Activated CD4-positive, alpha-beta T cell treated with anti-CD3 and anti-CD28 coated beads for 36 hours (primary cell): ENCODE results near the gene TPO. TPM values are rescaled to one million over a fixed set of nuclear protein-coding genes. Genes with fewer than 3 reads are reported as not detected.

Experiments used
- ATAC-seq: fragments of 200-7000 bp; cut with Tn5 transposase; one replicate; pipeline ENCODE4 v1.10.0; 2021; ENCODE audit warnings: mild to moderate bottlenecking, moderate library complexity
- CTCF ChIA-PET: fragments of 350-600 bp; sonication (Branson Sonifier 250); formaldehyde crosslinking; loops from one replicate; lab custom pipeline; 2021; ENCODE audit warnings: antibody characterized with exemption; lab: Charles Lee
- POLR2A ChIA-PET: fragments of 350-600 bp; sonication (Branson Sonifier 250); formaldehyde crosslinking; loops from one replicate; lab custom pipeline; 2021; ENCODE audit warnings: antibody characterized with exemption, inconsistent platforms; lab: Charles Lee
- DNase-seq: peaks from one replicate; pipeline ENCODE4 v3.0.0-alpha.2; 2020
- H3K27ac Mint-ChIP-seq: one replicate; pipeline ENCODE4 v1.8.0; 2021; ENCODE audit warnings: mixed read lengths
- H3K27me3 Mint-ChIP-seq: one replicate; pipeline ENCODE4 v1.8.0; 2021; ENCODE audit warnings: mixed read lengths
- H3K36me3 Mint-ChIP-seq: one replicate; pipeline ENCODE4 v1.8.0; 2021; ENCODE audit warnings: low read depth, mixed read lengths
- H3K4me1 Mint-ChIP-seq: one replicate; pipeline ENCODE4 v1.8.0; 2021; ENCODE audit warnings: mixed read lengths
- H3K4me3 Mint-ChIP-seq: one replicate; pipeline ENCODE4 v1.8.0; 2021; ENCODE audit warnings: mild to moderate bottlenecking, moderate library complexity, mixed read lengths
- H3K9me3 Mint-ChIP-seq: one replicate; pipeline ENCODE4 v1.8.0; 2021; ENCODE audit warnings: low read depth, mixed read lengths
- intact Hi-C, 2 experiments: fragments of 100-400 bp; cut with DNase I in 1 of 2; cut with micrococcal nuclease in 1 of 2; formaldehyde crosslinking; loops; one replicate each; pipeline versions ENCODE4 v1.14.2 to v1.15.1; 2022 to 2024; cut with DNase I, micrococcal nuclease
- total RNA-seq, 2 experiments: library from RNA; stranded (reverse); gene quantifications; one replicate each; pipeline ENCODE4 v1.2.3, GENCODE V29; 2021

The TPO gene
- total RNA-seq, 2 experiments from 2014 or later, result not detected

GRCh38 chr2:1542971-1543370 lies 129.7 kb downstream of the TPO start:
- POLR2A ChIA-PET, result no interaction called here
- ATAC-seq (no peak), DNase-seq (no peak)
- no peaks in the 10 kb centered on the region for H3K36me3 Mint-ChIP-seq
- CTCF ChIA-PET, result no interaction called here
- peaks cover 3% of the 10 kb centered on the region for H3K4me1 Mint-ChIP-seq
- peaks cover 3% of the 10 kb centered on the region for H3K27me3 Mint-ChIP-seq
- no peaks in the 10 kb centered on the region for H3K9me3 Mint-ChIP-seq
- H3K4me3 Mint-ChIP-seq, result no peak overlapping the region
- no peak overlapping the region for H3K27ac Mint-ChIP-seq
- intact Hi-C loops, result no loop called here

- H3K9me3 Mint-ChIP-seq, result no peaks in the 10 kb centered on the region
- CTCF ChIA-PET, result no interaction called here
- ATAC-seq (no peak), DNase-seq (no peak)
- H3K27me3 Mint-ChIP-seq, result peaks cover 2% of the 10 kb centered on the region
- peaks cover 3% of the 10 kb centered on the region for H3K4me1 Mint-ChIP-seq
- POLR2A ChIA-PET, result no interaction called here
- H3K36me3 Mint-ChIP-seq, result no peaks in the 10 kb centered on the region
- H3K4me3 Mint-ChIP-seq, result no peak overlapping the region
- intact Hi-C loops, result no loop called here
- no peak overlapping the region for H3K27ac Mint-ChIP-seq
These were observed 130.7 kb downstream of the TPO start for GRCh38 chr2:1543776-1544477.

GRCh38 chr2:1544478-1545069 lies 131.3 kb downstream of the TPO start:
- CTCF ChIA-PET, result interaction anchor here (0.6 to 2.5 kb wide), 4 partner anchors 10 to 298 kb away, joined by 3 to 8 read pairs (median 4); no protein-coding TSS in a partner anchor
- no peak for ATAC-seq

GRCh38 chr2:1546023-1546591 lies 132.8 kb downstream of the TPO start:
- Mint-ChIP-seq H3K27ac (no peak overlapping the region), H3K27me3 (peaks cover 3% of the 10 kb centered on the region), H3K36me3 (no peaks in the 10 kb centered on the region), H3K4me3 (no peak overlapping the region), H3K9me3 (no peaks in the 10 kb centered on the region), H3K4me1 (peaks cover 5% of the 10 kb centered on the region)
- CTCF ChIA-PET, result interaction anchor here (0.6 to 2.5 kb wide), 4 partner anchors 9 to 643 kb away, joined by 3 to 8 read pairs (median 3); no protein-coding TSS in a partner anchor
- intact Hi-C loops, result loop anchor here in 1 of 2 experiments (1.0 to 2.0 kb wide), 3 partner anchors 691 to 1017 kb away; no protein-coding TSS in a partner anchor
- POLR2A ChIA-PET, result interaction anchor here (0.6 kb wide), 1 partner anchor 1024 kb away, joined by 3 read pairs; no protein-coding TSS in a partner anchor
- ATAC-seq (no peak), DNase-seq (peak; percentile 56)

More at GRCh38 chr2:1544478-1545069, 131.3 kb downstream of the TPO start:
- Mint-ChIP-seq H3K36me3 (no peaks in the 10 kb centered on the region), H3K27ac (no peak overlapping the region), H3K4me1 (peaks cover 3% of the 10 kb centered on the region), H3K4me3 (no peak overlapping the region), H3K27me3 (peaks cover 2% of the 10 kb centered on the region), H3K9me3 (no peaks in the 10 kb centered on the region)
- intact Hi-C loops, result no loop called here
- no peak for DNase-seq
- POLR2A ChIA-PET, result no interaction called here

GRCh38 chr2:1546901-1547300 lies 133.6 kb downstream of the TPO start:
- CTCF ChIA-PET, result interaction anchor here (0.6 to 2.5 kb wide), 4 partner anchors 8 to 644 kb away, joined by 3 to 8 read pairs (median 3); no protein-coding TSS in a partner anchor
- ATAC-seq, result no peak
- peak; percentile 21 for DNase-seq

GRCh38 chr2:1548910-1549673 lies 135.8 kb downstream of the TPO start:
- no peak overlapping the region for H3K4me3 Mint-ChIP-seq
- H3K4me1 Mint-ChIP-seq, result peaks cover 8% of the 10 kb centered on the region
- no peak overlapping the region for H3K27ac Mint-ChIP-seq
- H3K9me3 Mint-ChIP-seq, result no peaks in the 10 kb centered on the region
- intact Hi-C loops, result no loop called here
- peaks cover 4% of the 10 kb centered on the region for H3K27me3 Mint-ChIP-seq
- no peaks in the 10 kb centered on the region for H3K36me3 Mint-ChIP-seq
- CTCF ChIA-PET, result no interaction called here
- POLR2A ChIA-PET, result no interaction called here
- no peak for DNase-seq
- no peak for ATAC-seq

More at GRCh38 chr2:1546901-1547300, 133.6 kb downstream of the TPO start:
- Mint-ChIP-seq H3K4me1 (peaks cover 5% of the 10 kb centered on the region), H3K4me3 (no peak overlapping the region), H3K27me3 (peaks cover 4% of the 10 kb centered on the region), H3K36me3 (no peaks in the 10 kb centered on the region), H3K9me3 (no peaks in the 10 kb centered on the region), H3K27ac (no peak overlapping the region)
- POLR2A ChIA-PET, result interaction anchor here (0.6 kb wide), 1 partner anchor 1025 kb away, joined by 3 read pairs; no protein-coding TSS in a partner anchor
- intact Hi-C loops, result loop anchor here in 1 of 2 experiments (1.0 to 2.0 kb wide), 3 partner anchors 692 to 1018 kb away; no protein-coding TSS in a partner anchor

- H3K27ac Mint-ChIP-seq, result no peak overlapping the region
- POLR2A ChIA-PET, result no interaction called here
- H3K36me3 Mint-ChIP-seq, result no peaks in the 10 kb centered on the region
- intact Hi-C loops, result loop anchor here (5.0 to 10.0 kb wide), 4 partner anchors 217 to 835 kb away; no protein-coding TSS in a partner anchor
- no peaks in the 10 kb centered on the region for H3K9me3 Mint-ChIP-seq
- H3K4me3 Mint-ChIP-seq, result no peak overlapping the region
- no peak for DNase-seq
- H3K4me1 Mint-ChIP-seq, result peaks cover 9% of the 10 kb centered on the region
- H3K27me3 Mint-ChIP-seq, result peaks cover 4% of the 10 kb centered on the region
- CTCF ChIA-PET, result interaction anchor here (1.0 to 1.6 kb wide), 6 partner anchors 10 to 1020 kb away, joined by 3 to 4 read pairs (median 4); no protein-coding TSS in a partner anchor
- ATAC-seq, result no peak
These were observed 136.8 kb downstream of the TPO start for GRCh38 chr2:1550076-1550475.

- intact Hi-C loops, result loop anchor here (5.0 to 10.0 kb wide), 4 partner anchors 217 to 836 kb away; no protein-coding TSS in a partner anchor
- peaks cover 9% of the 10 kb centered on the region for H3K4me1 Mint-ChIP-seq
- DNase-seq (peak; percentile 80), ATAC-seq (peak; percentile 80)
- no peak overlapping the region for H3K27ac Mint-ChIP-seq
- peaks cover 4% of the 10 kb centered on the region for H3K27me3 Mint-ChIP-seq
- H3K4me3 Mint-ChIP-seq, result no peak overlapping the region
- CTCF ChIA-PET, result interaction anchor here (0.6 to 2.9 kb wide), 12 partner anchors 9 to 1020 kb away, joined by 3 to 18 read pairs (median 3); no protein-coding TSS in a partner anchor
- POLR2A ChIA-PET, result no interaction called here
- no peaks in the 10 kb centered on the region for H3K9me3 Mint-ChIP-seq
- H3K36me3 Mint-ChIP-seq, result no peaks in the 10 kb centered on the region
These were observed 137.5 kb downstream of the TPO start for GRCh38 chr2:1550658-1551316.

GRCh38 chr2:1551905-1552304 lies 138.6 kb downstream of the TPO start:
- peaks cover 5% of the 10 kb centered on the region for H3K4me1 Mint-ChIP-seq
- intact Hi-C loops, result loop anchor here (5.0 to 10.0 kb wide), 4 partner anchors 215 to 837 kb away; no protein-coding TSS in a partner anchor
- ChIA-PET CTCF (interaction anchor here (0.8 to 2.9 kb wide), 4 partner anchors 10 to 1022 kb away, joined by 3 to 18 read pairs (median 4); no protein-coding TSS in a partner anchor), POLR2A (no interaction called here)
- no peak for DNase-seq
- H3K9me3 Mint-ChIP-seq, result no peaks in the 10 kb centered on the region
- peaks cover 4% of the 10 kb centered on the region for H3K27me3 Mint-ChIP-seq
- no peak overlapping the region for H3K4me3 Mint-ChIP-seq
- no peak overlapping the region for H3K27ac Mint-ChIP-seq
- no peak for ATAC-seq
- H3K36me3 Mint-ChIP-seq, result no peaks in the 10 kb centered on the region

- CTCF ChIA-PET, result interaction anchor here (0.6 to 2.9 kb wide), 5 partner anchors 9 to 897 kb away, joined by 3 to 18 read pairs (median 3); no protein-coding TSS in a partner anchor
- Mint-ChIP-seq H3K27me3 (peaks cover 4% of the 10 kb centered on the region), H3K9me3 (no peaks in the 10 kb centered on the region), H3K4me1 (peaks cover 5% of the 10 kb centered on the region), H3K36me3 (no peaks in the 10 kb centered on the region), H3K27ac (no peak overlapping the region), H3K4me3 (no peak overlapping the region)
- ATAC-seq (no peak), DNase-seq (no peak)
- POLR2A ChIA-PET, result no interaction called here
- intact Hi-C loops, result loop anchor here (5.0 to 10.0 kb wide), 4 partner anchors 215 to 838 kb away; no protein-coding TSS in a partner anchor
These were observed 139.3 kb downstream of the TPO start for GRCh38 chr2:1552611-1553010.
